Skeletal muscle tissue (tissue), 4 donors: ENCODE data around the gene LANCL2. TPM values are rescaled to one million over a fixed set of nuclear protein-coding genes. Genes with fewer than 3 reads are reported as not detected.

Experiments
- H3K27ac ChIP-seq: one replicate; pipeline ENCODE4 v1.7.0; 2013; ENCODE audit warnings: mild to moderate bottlenecking, low read depth, low read length, inconsistent platforms
- H3K27me3 ChIP-seq, 3 donors: one replicate each; pipeline ENCODE4 v1.7.0; 2013; ENCODE audit warnings: low read length in 3 of 3; ENCODE audit not compliant: control insufficient read depth in 3 of 3, insufficient read depth in 3 of 3
- H3K36me3 ChIP-seq, 3 donors: one replicate each; pipeline ENCODE4 v1.7.0; 2013; ENCODE audit warnings: low read length in 3 of 3; ENCODE audit not compliant: control insufficient read depth in 3 of 3, insufficient read depth in 3 of 3
- H3K4me1 ChIP-seq, 3 donors: one replicate each; pipeline ENCODE4 v1.7.0; 2013; ENCODE audit warnings: low read length in 3 of 3, mild to moderate bottlenecking in 3 of 3; ENCODE audit not compliant: control insufficient read depth in 3 of 3, insufficient read depth in 3 of 3
- H3K4me3 ChIP-seq, 3 donors: one replicate each; pipeline ENCODE4 v1.7.0; 2013; ENCODE audit warnings: low read length in 3 of 3
- H3K9ac ChIP-seq, 3 donors: one replicate each; pipeline ENCODE4 v1.7.0; 2013; ENCODE audit warnings: low read length in 3 of 3, mild to moderate bottlenecking in 3 of 3, moderate library complexity in 2 of 3, low read depth in 1 of 3
- H3K9me3 ChIP-seq, 3 donors: one replicate each; pipeline ENCODE4 v1.7.0; 2013; ENCODE audit warnings: low read length in 3 of 3; ENCODE audit not compliant: control insufficient read depth in 3 of 3
- total RNA-seq: library from RNA; depleted of rRNA; stranded (reverse); fragments of >200 nt; gene quantifications from one replicate; pipeline ENCODE4 v1.2.3, GENCODE V29; 2014
- donor health status: Osteomylitis.

The LANCL2 gene
- total RNA-seq, 1 donor from 2014 or later = 13.0 TPM

- no peak overlapping the region for H3K4me3 ChIP-seq
- no peaks in the 10 kb centered on the region for H3K9me3 ChIP-seq
- H3K9ac ChIP-seq = no peak overlapping the region
- peaks cover 6 to 7% (median 7%) of the 10 kb centered on the region in 3 donors for H3K36me3 ChIP-seq
- H3K4me1 ChIP-seq = peaks cover 8 to 22% (median 22%) of the 10 kb centered on the region in 3 donors
- no peaks in the 10 kb centered on the region for H3K27me3 ChIP-seq
- H3K27ac ChIP-seq = no peak overlapping the region
Observed at GRCh38 chr7:55474944-55475854, 110.1 kb downstream of the LANCL2 start.

DNA sequence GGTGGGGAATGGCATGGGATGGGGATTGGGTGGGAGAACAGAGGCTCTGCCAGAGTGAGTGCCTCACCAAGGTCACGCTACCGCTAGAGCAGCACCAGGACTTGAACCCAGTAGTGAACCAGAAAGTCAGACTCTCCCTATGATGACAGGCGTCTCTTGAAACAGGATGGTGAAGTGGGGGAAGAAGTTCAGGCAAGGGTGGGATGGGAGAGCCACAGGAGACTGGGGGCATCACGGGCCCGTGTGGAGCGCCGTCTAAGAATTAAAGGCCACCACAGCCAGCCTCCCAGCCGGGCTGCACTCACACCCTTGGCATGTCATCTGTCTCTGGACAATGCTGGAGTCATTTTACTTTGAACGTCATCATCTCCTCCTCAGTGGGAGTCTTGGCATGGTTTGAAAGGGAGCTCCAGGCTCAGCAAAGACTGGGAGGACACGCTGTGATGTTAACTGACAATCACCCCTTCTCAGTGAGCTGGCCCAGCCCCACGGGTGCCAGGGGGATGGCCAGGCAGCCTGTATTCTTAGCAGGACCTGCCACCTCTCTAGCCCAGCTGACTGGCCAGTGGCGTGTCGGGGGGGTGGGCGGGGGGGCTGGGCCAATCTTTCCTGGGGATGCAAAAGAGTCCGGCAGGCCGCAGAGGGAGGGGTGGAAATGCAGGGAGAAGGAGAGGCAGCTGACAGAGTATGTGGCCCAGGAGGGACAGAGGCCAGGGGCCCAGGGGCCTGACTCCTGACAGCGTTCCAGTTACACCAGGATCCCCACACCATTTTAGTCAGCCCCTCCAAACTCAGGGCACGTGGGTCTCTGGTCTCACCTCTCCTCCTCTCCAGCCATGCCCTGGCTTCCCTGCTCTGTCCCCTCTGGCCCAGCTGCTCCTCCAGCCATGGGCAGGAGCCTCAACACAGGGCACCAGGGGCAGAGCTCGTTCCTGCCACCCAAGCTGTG is 111.0 kb downstream of the LANCL2 start:
- no peak overlapping the region for H3K4me3 ChIP-seq
- H3K27ac ChIP-seq = no peak overlapping the region
- peaks cover 8 to 22% (median 22%) of the 10 kb centered on the region in 3 donors for H3K4me1 ChIP-seq
- H3K36me3 ChIP-seq = peaks cover 7 to 11% (median 7%) of the 10 kb centered on the region in 3 donors
- peak overlapping the region in 1 of 3 donors; percentile 3 for H3K9ac ChIP-seq
- no peaks in the 10 kb centered on the region for H3K27me3 ChIP-seq
- H3K9me3 ChIP-seq = no peaks in the 10 kb centered on the region

- no peak overlapping the region for H3K27ac ChIP-seq
- no peak overlapping the region for H3K4me3 ChIP-seq
- H3K4me1 ChIP-seq = peaks cover 8 to 22% (median 22%) of the 10 kb centered on the region in 3 donors
- H3K36me3 ChIP-seq = peaks cover 5 to 11% (median 7%) of the 10 kb centered on the region in 3 donors
- H3K9me3 ChIP-seq = no peaks in the 10 kb centered on the region
- no peaks in the 10 kb centered on the region for H3K27me3 ChIP-seq
- peak overlapping the region in 1 of 3 donors; percentile 3 for H3K9ac ChIP-seq
Observed at GRCh38 chr7:55476852-55477780, 112.0 kb downstream of the LANCL2 start.

DNA sequence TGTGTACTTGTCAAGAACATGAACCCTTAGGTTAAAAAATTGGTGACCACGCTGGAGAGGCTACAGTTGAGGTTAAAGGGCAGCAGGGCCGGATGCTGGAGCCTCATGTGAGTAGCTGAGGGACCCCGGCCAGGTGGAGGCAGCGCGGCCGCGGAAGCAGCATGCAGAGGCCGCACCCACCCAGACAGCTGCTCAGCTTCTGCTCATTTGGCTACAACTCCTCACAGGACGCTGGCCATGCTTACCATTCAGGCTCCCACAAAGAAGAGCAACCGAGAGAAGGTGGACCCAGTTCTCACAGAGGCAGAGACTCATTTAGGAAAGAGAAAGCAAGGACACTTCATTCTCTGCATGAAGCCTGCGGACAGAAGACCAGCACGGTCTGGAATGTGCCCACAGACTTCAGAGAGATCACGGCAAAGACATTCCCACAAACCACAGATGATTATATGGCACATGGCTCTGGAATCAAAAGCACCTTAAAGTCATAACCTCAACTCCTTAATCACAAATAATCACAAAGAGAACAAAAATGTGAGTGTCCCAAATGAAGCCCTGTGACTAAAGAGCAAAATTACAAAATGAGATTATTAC is 112.7 kb downstream of the LANCL2 start:
- Histone ChIP-seq H3K27ac (no peak overlapping the region), H3K4me3 (no peak overlapping the region), H3K4me1 (peaks cover 8 to 22% (median 22%) of the 10 kb centered on the region in 3 donors), H3K9ac (no peak overlapping the region), H3K27me3 (no peaks in the 10 kb centered on the region), H3K9me3 (no peaks in the 10 kb centered on the region), H3K36me3 (peaks cover 5 to 11% (median 7%) of the 10 kb centered on the region in 3 donors)

- H3K36me3 ChIP-seq = peaks cover 2 to 7% (median 4%) of the 10 kb centered on the region in 3 donors
- no peak overlapping the region for H3K9ac ChIP-seq
- H3K9me3 ChIP-seq = no peaks in the 10 kb centered on the region
- peaks cover 8 to 22% (median 22%) of the 10 kb centered on the region in 3 donors for H3K4me1 ChIP-seq
- H3K27ac ChIP-seq = no peak overlapping the region
- no peak overlapping the region for H3K4me3 ChIP-seq
- no peaks in the 10 kb centered on the region for H3K27me3 ChIP-seq
Observed at GRCh38 chr7:55478700-55479099, 113.6 kb downstream of the LANCL2 start.

DNA sequence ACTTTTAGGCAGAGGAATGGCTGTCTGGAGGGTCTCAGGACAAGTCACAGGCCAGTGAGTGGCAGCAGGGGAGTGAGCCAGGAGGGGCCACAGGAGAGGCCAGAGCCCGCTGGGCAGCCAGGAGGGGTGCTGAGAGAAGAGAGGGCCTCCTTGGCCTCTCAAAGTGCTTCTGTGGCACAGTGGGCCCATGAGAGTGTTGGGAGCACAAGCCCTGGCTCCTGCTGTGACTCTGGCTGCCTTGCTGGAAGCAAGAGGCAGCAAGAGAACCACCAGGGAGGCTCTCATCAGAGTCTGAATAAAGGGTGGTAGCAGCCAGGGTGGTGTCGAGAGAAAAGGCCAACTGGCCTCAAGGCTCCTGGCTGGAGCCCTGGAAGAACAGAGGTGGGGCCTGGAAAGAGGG is 116.0 kb downstream of the LANCL2 start:
- Histone ChIP-seq H3K9me3 (no peaks in the 10 kb centered on the region), H3K4me1 (peaks cover 8 to 22% (median 20%) of the 10 kb centered on the region in 3 donors), H3K9ac (no peak overlapping the region), H3K36me3 (peaks cover 4 to 11% (median 6%) of the 10 kb centered on the region in 3 donors), H3K4me3 (no peak overlapping the region), H3K27me3 (no peaks in the 10 kb centered on the region), H3K27ac (no peak overlapping the region)

DNA sequence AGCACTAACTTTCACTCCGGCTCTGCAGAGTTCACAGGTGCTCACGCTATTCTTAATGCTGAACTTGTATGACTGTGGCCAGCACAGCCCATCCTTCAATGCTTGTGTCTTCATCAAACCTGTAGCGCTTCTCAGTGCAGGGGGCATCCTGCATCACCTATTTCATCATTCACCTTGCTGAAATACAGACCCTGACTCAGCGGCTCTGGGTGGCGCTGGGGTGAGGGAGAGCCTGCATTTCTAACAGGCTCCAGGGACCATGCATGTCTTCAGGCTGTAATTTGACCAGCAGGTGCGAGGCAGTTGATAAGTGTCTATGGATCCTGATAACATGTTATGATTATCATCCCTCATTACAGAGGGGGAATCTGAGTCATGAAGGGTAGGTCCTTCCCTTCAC is 117.9 kb downstream of the LANCL2 start:
- no peak overlapping the region for H3K27ac ChIP-seq

More for the DNA sequence above, 117.9 kb downstream of the LANCL2 start:
- Histone ChIP-seq H3K9ac (no peak overlapping the region), H3K27me3 (no peaks in the 10 kb centered on the region), H3K4me3 (no peak overlapping the region), H3K9me3 (no peaks in the 10 kb centered on the region), H3K36me3 (peaks cover 4 to 12% (median 6%) of the 10 kb centered on the region in 3 donors), H3K4me1 (peaks cover 4 to 6% (median 4%) of the 10 kb centered on the region in 3 donors)
